IPS DF 6.9 (cell line): ENCODE data around the gene P4HA1.
"Not testable (repeated sequence)": the region's sequence is repeated elsewhere in the genome, so short reads cannot be mapped to it uniquely, and the experiment has no call there.

Experiments used
- DNase-seq: peaks from one replicate; pipeline ENCODE4 v3.0.0-alpha.2; 2013; ENCODE audit warnings: low read depth, low spot score
- H3K27ac ChIP-seq: one replicate; pipeline ENCODE4 v1.5.1; 2013; ENCODE audit warnings: low read length, control low read depth
- H3K27me3 ChIP-seq: 2 replicates; pipeline ENCODE4 v1.6.1; 2013; ENCODE audit warnings: mild to moderate bottlenecking, low read length; ENCODE audit not compliant: control insufficient read depth, insufficient read depth
- H3K36me3 ChIP-seq: 2 replicates; pipeline ENCODE4 v1.6.1; 2013; ENCODE audit warnings: low read length; ENCODE audit not compliant: control insufficient read depth, insufficient read depth
- H3K4me1 ChIP-seq: 2 replicates; pipeline ENCODE4 v1.6.1; 2013; ENCODE audit warnings: low read length; ENCODE audit not compliant: control insufficient read depth, insufficient read depth
- H3K4me3 ChIP-seq: 2 replicates; pipeline ENCODE4 v1.5.1; 2013; ENCODE audit warnings: mild to moderate bottlenecking, low read length
- H3K9me3 ChIP-seq: 2 replicates; pipeline ENCODE4 v1.6.1; 2013; ENCODE audit warnings: low read length, inconsistent platforms; ENCODE audit not compliant: control insufficient read depth, insufficient read depth
- WGBS: extraction: QIAGEN DNeasy Blood & Tissue Kit; methylation state at CpG from one replicate; pipeline ENCODE4 v1.1.7; 2013; ENCODE audit warnings: mixed read lengths, missing lambda C conversion rate; ENCODE audit not compliant: insufficient read length, insufficient coverage; 5-methylcytosine and 5-hydroxymethylcytosine counted together

The P4HA1 gene

GRCh38 chr10:73043766-73044377 is 52.8 kb downstream of the P4HA1 start:
- no peak overlapping the region for H3K27ac ChIP-seq

GRCh38 chr10:73043319-73043718 is 53.3 kb downstream of the P4HA1 start:
- no peak overlapping the region for H3K4me3 ChIP-seq
- no peaks in the 10 kb centered on the region for H3K27me3 ChIP-seq
- no peak overlapping the region for H3K27ac ChIP-seq
- WGBS = no CpG with 5 or more reads among the region's 1 CpG
- H3K9me3 ChIP-seq = no peaks in the 10 kb centered on the region
- no peak for DNase-seq
- H3K36me3 ChIP-seq = no peaks in the 10 kb centered on the region
- no peaks in the 10 kb centered on the region for H3K4me1 ChIP-seq

More at GRCh38 chr10:73043766-73044377, 52.8 kb downstream of the P4HA1 start:
- DNase-seq = no peak
- H3K4me1 ChIP-seq = no peaks in the 10 kb centered on the region
- no peaks in the 10 kb centered on the region for H3K9me3 ChIP-seq
- no peaks in the 10 kb centered on the region for H3K27me3 ChIP-seq
- WGBS = no CpG with 5 or more reads among the region's 2 CpGs
- no peak overlapping the region for H3K4me3 ChIP-seq
- H3K36me3 ChIP-seq = no peaks in the 10 kb centered on the region

GRCh38 chr10:73042130-73042529 is 54.5 kb downstream of the P4HA1 start:
- no peaks in the 10 kb centered on the region for H3K4me1 ChIP-seq
- H3K4me3 ChIP-seq = no peak overlapping the region
- no peaks in the 10 kb centered on the region for H3K9me3 ChIP-seq
- no peaks in the 10 kb centered on the region for H3K27me3 ChIP-seq
- no CpG with 5 or more reads among the region's 5 CpGs for WGBS
- H3K27ac ChIP-seq = no peak overlapping the region
- DNase-seq = no peak
- H3K36me3 ChIP-seq = no peaks in the 10 kb centered on the region

- no peak for DNase-seq
- Histone ChIP-seq H3K4me3 (no peak overlapping the region), H3K27me3 (no peaks in the 10 kb centered on the region), H3K36me3 (no peaks in the 10 kb centered on the region), H3K27ac (no peak overlapping the region), H3K9me3 (no peaks in the 10 kb centered on the region), H3K4me1 (no peaks in the 10 kb centered on the region)
- no CpG with 5 or more reads among the region's 3 CpGs for WGBS
Measured at GRCh38 chr10:73039635-73040034, 57.0 kb downstream of the P4HA1 start.

GRCh38 chr10:73036285-73036684 is 60.4 kb downstream of the P4HA1 start:
- H3K4me3 ChIP-seq, DNase-seq, H3K36me3 ChIP-seq, H3K9me3 ChIP-seq, H3K4me1 ChIP-seq, H3K27me3 ChIP-seq, H3K27ac ChIP-seq: not testable (repeated sequence)
- no CpG with 5 or more reads among the region's 6 CpGs for WGBS

- H3K4me3 ChIP-seq = no peak overlapping the region
Measured at GRCh38 chr10:73032536-73032935, 64.1 kb downstream of the P4HA1 start.

GRCh38 chr10:73026623-73027022 is 70.0 kb downstream of the P4HA1 start:
- not testable (repeated sequence) for H3K27ac ChIP-seq, H3K27me3 ChIP-seq, DNase-seq, H3K4me3 ChIP-seq, H3K9me3 ChIP-seq, H3K4me1 ChIP-seq, H3K36me3 ChIP-seq
- no CpG with 5 or more reads among the region's 1 CpG for WGBS

More at GRCh38 chr10:73032536-73032935, 64.1 kb downstream of the P4HA1 start:
- no peaks in the 10 kb centered on the region for H3K9me3 ChIP-seq
- no CpG with 5 or more reads among the region's 6 CpGs for WGBS
- H3K36me3 ChIP-seq = no peaks in the 10 kb centered on the region
- H3K27ac ChIP-seq = no peak overlapping the region
- no peaks in the 10 kb centered on the region for H3K27me3 ChIP-seq
- H3K4me1 ChIP-seq = no peaks in the 10 kb centered on the region
- DNase-seq = no peak

- H3K36me3 ChIP-seq, DNase-seq, H3K4me1 ChIP-seq, H3K4me3 ChIP-seq, H3K9me3 ChIP-seq, H3K27ac ChIP-seq, H3K27me3 ChIP-seq: not testable (repeated sequence)
- no CpG with 5 or more reads among the region's 7 CpGs for WGBS
Measured at GRCh38 chr10:73023455-73024070, 73.1 kb downstream of the P4HA1 start.

- WGBS = no CpG with 5 or more reads among the region's 4 CpGs
- not testable (repeated sequence) for H3K36me3 ChIP-seq, H3K27me3 ChIP-seq, H3K4me1 ChIP-seq, H3K4me3 ChIP-seq, H3K9me3 ChIP-seq, H3K27ac ChIP-seq, DNase-seq
Measured at GRCh38 chr10:73022961-73023360, 73.7 kb downstream of the P4HA1 start.

GRCh38 chr10:73021538-73022164 is 75.0 kb downstream of the P4HA1 start:
- H3K27ac ChIP-seq, H3K27me3 ChIP-seq, H3K4me3 ChIP-seq, DNase-seq, H3K9me3 ChIP-seq, H3K4me1 ChIP-seq, H3K36me3 ChIP-seq: not testable (repeated sequence)
- no CpG with 5 or more reads among the region's 6 CpGs for WGBS

- no peak for DNase-seq
- no CpG with 5 or more reads among the region's 1 CpG for whole genome bisulfite sequencing
- no peaks in the 10 kb centered on the region for H3K9me3 ChIP-seq
- H3K4me1 ChIP-seq = no peaks in the 10 kb centered on the region
- H3K27me3 ChIP-seq = no peaks in the 10 kb centered on the region
- no peak overlapping the region for H3K4me3 ChIP-seq
- H3K27ac ChIP-seq = no peak overlapping the region
- no peaks in the 10 kb centered on the region for H3K36me3 ChIP-seq
Measured at GRCh38 chr10:73021050-73021449, 75.6 kb downstream of the P4HA1 start.
